WTC11 (cell line): ENCODE results near the gene LRRIQ4.

ENCODE experiments used
- CREB1 ChIP-seq: sonication (generic); formaldehyde crosslinking; IDR thresholded peaks from 2 replicates; pipeline ENCODE4 v1.8.0; 2023; ENCODE audit warnings: mild to moderate bottlenecking, missing genetic modification reagents
- SMAD4 ChIP-seq: sonication (generic); formaldehyde crosslinking; IDR thresholded peaks from 2 replicates; pipeline ENCODE4 v1.8.0; 2022; ENCODE audit warnings: mild to moderate bottlenecking, missing genetic modification reagents
- TF ChIP-seq, protein P1 (sequence below): sonication (generic); formaldehyde crosslinking; IDR thresholded peaks from 2 replicates; pipeline ENCODE4 v1.8.0; 2022; ENCODE audit warnings: mild to moderate bottlenecking, missing genetic modification reagents
- TF ChIP-seq, protein P2 (sequence below): sonication (generic); formaldehyde crosslinking; IDR thresholded peaks from 2 replicates; pipeline ENCODE4 v1.8.1; 2023; ENCODE audit warnings: mild to moderate bottlenecking, missing genetic modification reagents, moderate library complexity

DNA sequence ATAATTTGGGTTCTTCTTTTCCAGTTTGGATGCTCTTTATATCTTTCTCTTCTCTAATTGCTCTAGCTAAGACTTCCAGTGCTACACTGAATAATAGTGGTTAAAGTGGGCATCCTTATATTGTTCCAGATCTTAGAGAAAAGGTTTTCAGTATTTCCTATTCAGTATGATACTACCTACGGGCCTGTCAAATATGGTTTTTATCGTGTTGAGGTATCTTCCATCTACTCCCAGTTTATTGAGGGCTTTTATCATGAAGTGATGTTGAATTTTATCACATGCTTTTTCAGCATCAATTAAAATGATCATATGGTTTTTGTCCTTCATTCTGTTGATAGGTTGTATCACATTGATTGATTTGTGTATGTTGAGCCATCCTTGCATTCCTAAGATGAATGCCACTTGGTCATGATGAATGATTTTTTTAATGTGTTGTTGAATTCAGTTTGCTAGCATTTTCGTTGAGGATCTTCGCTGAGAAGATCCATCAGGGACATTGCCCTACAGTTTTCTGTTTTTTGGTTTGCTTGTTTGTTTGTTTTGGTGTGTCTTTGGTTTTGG lies 3.0 kb downstream of the LRRIQ4 start:
- TF ChIP-seq, protein P1, sequence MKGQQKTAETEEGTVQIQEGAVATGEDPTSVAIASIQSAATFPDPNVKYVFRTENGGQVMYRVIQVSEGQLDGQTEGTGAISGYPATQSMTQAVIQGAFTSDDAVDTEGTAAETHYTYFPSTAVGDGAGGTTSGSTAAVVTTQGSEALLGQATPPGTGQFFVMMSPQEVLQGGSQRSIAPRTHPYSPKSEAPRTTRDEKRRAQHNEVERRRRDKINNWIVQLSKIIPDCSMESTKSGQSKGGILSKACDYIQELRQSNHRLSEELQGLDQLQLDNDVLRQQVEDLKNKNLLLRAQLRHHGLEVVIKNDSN (CRISPR knock-in tag): no peak
- no peak for TF ChIP-seq SMAD4
- no peak for TF ChIP-seq CREB1
- TF ChIP-seq, protein P2, sequence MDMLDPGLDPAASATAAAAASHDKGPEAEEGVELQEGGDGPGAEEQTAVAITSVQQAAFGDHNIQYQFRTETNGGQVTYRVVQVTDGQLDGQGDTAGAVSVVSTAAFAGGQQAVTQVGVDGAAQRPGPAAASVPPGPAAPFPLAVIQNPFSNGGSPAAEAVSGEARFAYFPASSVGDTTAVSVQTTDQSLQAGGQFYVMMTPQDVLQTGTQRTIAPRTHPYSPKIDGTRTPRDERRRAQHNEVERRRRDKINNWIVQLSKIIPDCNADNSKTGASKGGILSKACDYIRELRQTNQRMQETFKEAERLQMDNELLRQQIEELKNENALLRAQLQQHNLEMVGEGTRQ: no peak
